ENCODE results near the gene MBLAC2.
A peak's percentile ranks its signal among the peaks of the same experiment; 100 is the strongest.

MBLAC2 gene

GRCh38 chr5:90446961-90447360, 27.6 kb downstream of the MBLAC2 start:
- DNase-seq, result no peak

- no peak for DNase-seq
Measured at GRCh38 chr5:90440644-90441043, 33.9 kb downstream of the MBLAC2 start.

GRCh38 chr5:90438100-90438499, 36.5 kb downstream of the MBLAC2 start:
- peak; percentile 84 for DNase-seq

GRCh38 chr5:90437663-90438062, 36.9 kb downstream of the MBLAC2 start:
- DNase-seq, result peak; percentile 89

- DNase-seq, result peak; percentile 10
Measured at GRCh38 chr5:90434116-90434714, 40.4 kb downstream of the MBLAC2 start.

- no peak for DNase-seq
Measured at GRCh38 chr5:90424245-90424644, 50.3 kb downstream of the MBLAC2 start.

GRCh38 chr5:90421136-90421535, 53.4 kb downstream of the MBLAC2 start:
- no peak for DNase-seq

GRCh38 chr5:90418214-90418613, 56.4 kb downstream of the MBLAC2 start:
- no peak for DNase-seq

- DNase-seq, result peak; percentile 11
Measured at GRCh38 chr5:90410178-90410762, 64.3 kb downstream of the MBLAC2 start.

- peak; percentile 95 for DNase-seq
Measured at GRCh38 chr5:90409318-90410177, 65.0 kb downstream of the MBLAC2 start, which contains the start of gene CETN3. Gene CETN3 (minus strand): TSS chr5:90409756. CDS start chr5:90409661, 95 bp downstream.

- peak; percentile 28 for DNase-seq
Measured at GRCh38 chr5:90408571-90409317, 65.8 kb downstream of the MBLAC2 start.

Data from DMS79 treated with DMSO at 0.1 percent for 48 hours (cell line).